K562 (cell line): ENCODE measurements around the gene CERCAM. TPM values are rescaled to one million over a fixed set of nuclear protein-coding genes. Genes with fewer than 3 reads are reported as not detected.
"Not testable (repeated sequence)": the region's sequence is repeated elsewhere in the genome, so short reads cannot be mapped to it uniquely, and the experiment has no call there.

Experiments used
- ADNP ChIP-seq: fragments of 200-800 bp; sonication (Bioruptor generic); IDR thresholded peaks from 2 replicates; pipeline ENCODE4 v1.6.1; 2016; ENCODE audit warnings: missing genetic modification characterization, missing compliant biosample characterization
- BHLHE40 ChIP-seq: IDR thresholded peaks from 2 replicates; pipeline ENCODE4 v1.6.1; 2011; ENCODE audit warnings: low read length, improper control_type of control experiment
- CBFA2T3 ChIP-seq: fragments of 450-650 bp; IDR thresholded peaks from 2 replicates; pipeline ENCODE4 v1.6.1; 2017
- EHMT2 ChIP-seq: fragments of 450-650 bp; IDR thresholded peaks from 2 replicates; pipeline ENCODE4 v1.6.1; 2018; ENCODE audit warnings: antibody characterized with exemption
- ELF4 ChIP-seq: fragments of 450-650 bp; formaldehyde crosslinking; IDR thresholded peaks from 2 replicates; pipeline ENCODE4 v1.4.0; 2022; ENCODE audit warnings: missing genetic modification characterization
- EP300 ChIP-seq: IDR thresholded peaks from 2 replicates; pipeline ENCODE4 v1.6.1; 2012; ENCODE audit warnings: low read length, improper control_type of control experiment
- ETV1 ChIP-seq: fragments of 450-650 bp; conservative IDR thresholded peaks from 2 replicates; pipeline ENCODE4 v1.6.1; 2016; ENCODE audit warnings: missing genetic modification characterization, control low read depth, low read depth, missing compliant biosample characterization
- GATAD2A ChIP-seq: fragments of 450-650 bp; IDR thresholded peaks from 2 replicates; pipeline ENCODE4 v1.6.1; 2017
- HDAC1 ChIP-seq, 2 experiments: fragments of 450-650 bp; IDR thresholded peaks; 2 replicates each; pipeline ENCODE4 v1.6.1; 2016 to 2017; ENCODE audit warnings: inconsistent platforms in 1 of 2, mild to moderate bottlenecking in 1 of 2, moderate library complexity in 1 of 2
- HDAC2 ChIP-seq: fragments of 450-650 bp; IDR thresholded peaks from 2 replicates; pipeline ENCODE4 v1.6.1; 2016; ENCODE audit warnings: mild to moderate bottlenecking
- LCOR ChIP-seq: sonication (generic); formaldehyde crosslinking; IDR thresholded peaks from 2 replicates; pipeline ENCODE4 v1.8.0; 2022; ENCODE audit warnings: mild to moderate bottlenecking, missing genetic modification reagents
- MAZ ChIP-seq, 2 experiments: fragments of 450-650 bp in 1 of 2; sonication (generic) in 1 of 2; formaldehyde crosslinking; IDR thresholded peaks in 1 of 2; conservative IDR thresholded peaks in 1 of 2; 2 replicates each; pipeline versions ENCODE4 v1.4.0 to v1.5.0; 2020; ENCODE audit warnings: mild to moderate bottlenecking in 1 of 2, missing genetic modification reagents in 1 of 2
- MIER1 ChIP-seq: fragments of 450-650 bp; IDR thresholded peaks from 2 replicates; pipeline ENCODE4 v1.6.1; 2016; ENCODE audit warnings: antibody characterized with exemption, mild to moderate bottlenecking, low read depth
- MXI1 ChIP-seq: IDR thresholded peaks from 2 replicates; pipeline ENCODE4 v1.6.1; 2011; ENCODE audit warnings: low read depth, mild to moderate bottlenecking, improper control_type of control experiment, low read length
- MYNN ChIP-seq, 2 experiments: sonication (generic); formaldehyde crosslinking in 1 of 2; IDR thresholded peaks; 2 replicates each; pipeline versions ENCODE4 v1.5.0 to v1.6.1; 2016 to 2020; ENCODE audit warnings: antibody characterized with exemption in 1 of 2, missing genetic modification reagents in 1 of 2
- NEUROD1 ChIP-seq: fragments of 150-350 bp; IDR thresholded peaks from 2 replicates; pipeline ENCODE4 v1.6.1; 2014; ENCODE audit warnings: borderline replicate concordance, low read length, low read depth; ENCODE audit not compliant: partially characterized antibody
- NFIC ChIP-seq: fragments of 450-650 bp; IDR thresholded peaks from 2 replicates; pipeline ENCODE4 v1.6.1; 2017; ENCODE audit warnings: mild to moderate bottlenecking, inconsistent platforms
- POLR2AphosphoS5 ChIP-seq: IDR thresholded peaks from 2 replicates; pipeline ENCODE4 v1.6.1; 2011; ENCODE audit warnings: mild to moderate bottlenecking, low read depth, low read length, moderate library complexity; ENCODE audit not compliant: control insufficient read depth, insufficient read depth
- RCOR1 ChIP-seq, 2 experiments: IDR thresholded peaks; 2 replicates each; pipeline ENCODE4 v1.6.1; 2012; ENCODE audit warnings: low read depth in 2 of 2, low read length in 2 of 2, borderline replicate concordance in 1 of 2, improper control_type of control experiment in 1 of 2
- SMAD3 ChIP-seq: fragments of 450-650 bp; formaldehyde crosslinking; conservative IDR thresholded peaks from 2 replicates; pipeline ENCODE4 v1.4.0; 2020; ENCODE audit warnings: mild to moderate bottlenecking
- TAL1 ChIP-seq: fragments of 450-650 bp; IDR thresholded peaks from 2 replicates; pipeline ENCODE4 v1.6.1; 2016; ENCODE audit warnings: mild to moderate bottlenecking
- TBL1XR1 ChIP-seq, 2 experiments: IDR thresholded peaks; 2 replicates each; pipeline ENCODE4 v1.6.1; 2012; ENCODE audit warnings: improper control_type of control experiment in 2 of 2, low read length in 2 of 2, mild to moderate bottlenecking in 1 of 2
- TCF3 ChIP-seq: sonication (generic); formaldehyde crosslinking; IDR thresholded peaks from 2 replicates; pipeline ENCODE4 v1.4.0; 2020; ENCODE audit warnings: mild to moderate bottlenecking, missing genetic modification reagents
- TEAD1 ChIP-seq, 2 experiments: fragments of 450-650 bp in 1 of 2; sonication (generic) in 1 of 2; formaldehyde crosslinking; IDR thresholded peaks; 2 replicates each; pipeline versions ENCODE4 v1.4.0 to v1.8.0; 2020 to 2022; ENCODE audit warnings: mild to moderate bottlenecking in 2 of 2, missing genetic modification reagents in 1 of 2
- TRIM24 ChIP-seq, 2 experiments: fragments of 450-650 bp; IDR thresholded peaks; 2 replicates each; pipeline ENCODE4 v1.6.1; 2016
- ZNF589 ChIP-seq: fragments of 200-800 bp; sonication (Bioruptor generic); IDR thresholded peaks from 2 replicates; pipeline ENCODE4 v1.6.1; 2016; ENCODE audit warnings: low read depth, missing genetic modification characterization, missing compliant biosample characterization
- polyA plus RNA-seq, 8 experiments: library from polyadenylated mRNA; depleted of rRNA in 4 of 8; stranded (reverse) in 5 of 8; unstranded in 3 of 8; fragments of >200 nt; fragmentation: Nextera tagmentation in 2 of 8; fragmentation: Illumina TruSeq in 1 of 8; extraction: Ambion mirVana in 2 of 8; extraction: Trizol in 1 of 8; gene quantifications; 2 replicates each; pipeline versions ENCODE4 v1.2.1 to v1.2.3, GENCODE V29; 2011 to 2014; ENCODE audit warnings: inconsistent platforms in 1 of 8, missing spikeins in 1 of 8
- total RNA-seq, 7 experiments: library from RNA; depleted of rRNA in 6 of 7; stranded (reverse); fragments of >200 nt in 6 of 7; fragmentation: Illumina TruSeq in 2 of 7; extraction: Trizol in 2 of 7; gene quantifications; 2 replicates each; pipeline versions ENCODE4 v1.2.1 to v1.2.3, GENCODE V29; 2011 to 2021; ENCODE audit warnings: low replicate concordance in 1 of 7
- TF ChIP-seq, protein P1 (sequence below): sonication (generic); formaldehyde crosslinking; IDR thresholded peaks from 2 replicates; pipeline ENCODE4 v1.8.1; 2023; ENCODE audit warnings: mild to moderate bottlenecking, missing genetic modification reagents
- TF ChIP-seq, protein P2 (sequence below): fragments of 450-650 bp; IDR thresholded peaks from 2 replicates; pipeline ENCODE4 v1.6.1; 2017; ENCODE audit warnings: antibody characterized with exemption

Gene CERCAM
- total and polyA plus RNA-seq, 9 of the 15 experiments (the other 6 are each of a cell fraction or from before 2014, with no cell fraction given), result 0.75 to 24.0 (median 18.0) TPM

DNA sequence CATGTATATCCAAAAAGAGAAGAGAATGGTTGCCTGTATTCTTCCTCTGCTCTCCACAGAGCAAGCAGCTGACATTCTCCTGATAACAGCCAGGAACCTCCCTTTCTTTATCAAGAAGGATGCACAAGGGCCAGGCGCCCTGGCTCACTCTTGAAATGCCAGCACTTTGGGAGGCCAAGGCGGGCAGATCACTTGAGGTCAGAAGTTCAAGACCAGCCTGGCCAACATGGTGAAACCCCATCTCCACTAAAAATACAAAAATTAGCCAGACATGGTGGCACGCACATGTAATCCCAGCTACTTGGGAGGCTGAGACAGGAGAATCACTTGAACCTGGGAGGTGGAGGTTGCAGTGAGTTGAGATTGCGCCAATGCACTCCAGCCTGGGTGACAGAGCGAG lies 25.8 kb downstream of the CERCAM start (continued):
- TF ChIP-seq EHMT2 (0 out of 2 replicates have a peak, but pooled peaks have one; percentile 38), EP300 (peak; percentile 86), ZNF589 (CRISPR knock-in tag) (peak; percentile 38; the same call in 1 of the 2 replicates), MXI1 (0 out of 2 replicates have a peak, but pooled peaks have one; percentile 44), SMAD3 (CRISPR knock-in tag) (0 out of 2 replicates have a peak, but pooled peaks have one; percentile 14), NEUROD1 (peak; percentile 76), HDAC1 (IDR thresholded peaks at IDR 0.05) (peak in 1 of 2 experiments; percentile 12; a peak in 1 of 4 replicates), MAZ (CRISPR knock-in tag; conservative IDR thresholded peaks at IDR 0.05 in 1 of 2, IDR thresholded peaks at IDR 0.05 in 1 of 2) (peak in 1 of 2 experiments; percentile 38; a peak in 1 of 4 replicates), TBL1XR1 (IDR thresholded peaks at IDR 0.05; ENCODE audit: low read length in 2 of 2) (peak in 1 of 2 experiments; percentile 34; a peak in 1 of 4 replicates), MYNN (IDR thresholded peaks at IDR 0.05) (peak; percentile 78; the same call in 1 of the 2 replicates), RCOR1 (IDR thresholded peaks at IDR 0.05; ENCODE audit: borderline replicate concordance in 1 of 2, low read depth in 2 of 2, low read length in 2 of 2) (peak in 1 of 2 experiments; percentile 77; a peak in 2 of 4 replicates), TAL1 (peak; percentile 93), TCF3 (CRISPR knock-in tag) (peak; percentile 96), HDAC2 (peak; percentile 72; the same call in 1 of the 2 replicates), BHLHE40 (peak; percentile 54; the same call in 1 of the 2 replicates), CBFA2T3 (peak; percentile 96), LCOR (peak; percentile 71; the same call in 1 of the 2 replicates), MIER1 (peak; percentile 43; the same call in 1 of the 2 replicates), ETV1 (tag) (peak; percentile 67), ELF4 (0 out of 2 replicates have a peak, but pooled peaks have one; percentile 32), TRIM24 (IDR thresholded peaks at IDR 0.05) (peak; percentile 89 to 92), POLR2AphosphoS5 (peak; percentile 86), TEAD1 (CRISPR knock-in tag; IDR thresholded peaks at IDR 0.05) (peak; percentile 43 to 65; a peak in 2 of 4 replicates), ADNP (tag) (peak; percentile 96), NFIC (peak; percentile 79), GATAD2A (0 out of 2 replicates have a peak, but pooled peaks have one; percentile 20)
- TF ChIP-seq, protein P1, sequence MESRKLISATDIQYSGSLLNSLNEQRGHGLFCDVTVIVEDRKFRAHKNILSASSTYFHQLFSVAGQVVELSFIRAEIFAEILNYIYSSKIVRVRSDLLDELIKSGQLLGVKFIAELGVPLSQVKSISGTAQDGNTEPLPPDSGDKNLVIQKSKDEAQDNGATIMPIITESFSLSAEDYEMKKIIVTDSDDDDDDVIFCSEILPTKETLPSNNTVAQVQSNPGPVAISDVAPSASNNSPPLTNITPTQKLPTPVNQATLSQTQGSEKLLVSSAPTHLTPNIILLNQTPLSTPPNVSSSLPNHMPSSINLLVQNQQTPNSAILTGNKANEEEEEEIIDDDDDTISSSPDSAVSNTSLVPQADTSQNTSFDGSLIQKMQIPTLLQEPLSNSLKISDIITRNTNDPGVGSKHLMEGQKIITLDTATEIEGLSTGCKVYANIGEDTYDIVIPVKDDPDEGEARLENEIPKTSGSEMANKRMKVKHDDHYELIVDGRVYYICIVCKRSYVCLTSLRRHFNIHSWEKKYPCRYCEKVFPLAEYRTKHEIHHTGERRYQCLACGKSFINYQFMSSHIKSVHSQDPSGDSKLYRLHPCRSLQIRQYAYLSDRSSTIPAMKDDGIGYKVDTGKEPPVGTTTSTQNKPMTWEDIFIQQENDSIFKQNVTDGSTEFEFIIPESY, result peak; percentile 30; the same call in 1 of the 2 replicates
- TF ChIP-seq MYNN (CRISPR knock-in tag; IDR thresholded peaks at IDR 0.05), result not testable (repeated sequence)
- TF ChIP-seq, protein P2, sequence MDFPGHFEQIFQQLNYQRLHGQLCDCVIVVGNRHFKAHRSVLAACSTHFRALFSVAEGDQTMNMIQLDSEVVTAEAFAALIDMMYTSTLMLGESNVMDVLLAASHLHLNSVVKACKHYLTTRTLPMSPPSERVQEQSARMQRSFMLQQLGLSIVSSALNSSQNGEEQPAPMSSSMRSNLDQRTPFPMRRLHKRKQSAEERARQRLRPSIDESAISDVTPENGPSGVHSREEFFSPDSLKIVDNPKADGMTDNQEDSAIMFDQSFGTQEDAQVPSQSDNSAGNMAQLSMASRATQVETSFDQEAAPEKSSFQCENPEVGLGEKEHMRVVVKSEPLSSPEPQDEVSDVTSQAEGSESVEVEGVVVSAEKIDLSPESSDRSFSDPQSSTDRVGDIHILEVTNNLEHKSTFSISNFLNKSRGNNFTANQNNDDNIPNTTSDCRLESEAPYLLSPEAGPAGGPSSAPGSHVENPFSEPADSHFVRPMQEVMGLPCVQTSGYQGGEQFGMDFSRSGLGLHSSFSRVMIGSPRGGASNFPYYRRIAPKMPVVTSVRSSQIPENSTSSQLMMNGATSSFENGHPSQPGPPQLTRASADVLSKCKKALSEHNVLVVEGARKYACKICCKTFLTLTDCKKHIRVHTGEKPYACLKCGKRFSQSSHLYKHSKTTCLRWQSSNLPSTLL, result 0 out of 2 replicates have a peak, but pooled peaks have one; percentile 11
